Measurements from ENCODE around the gene STUM. TPM values are rescaled to one million over a fixed set of nuclear protein-coding genes. Genes with fewer than 3 reads are reported as not detected.

Gene STUM
- total and polyA plus RNA-seq, 8 donors: 0.15 to 2.1 (median 1.4) TPM

DNA sequence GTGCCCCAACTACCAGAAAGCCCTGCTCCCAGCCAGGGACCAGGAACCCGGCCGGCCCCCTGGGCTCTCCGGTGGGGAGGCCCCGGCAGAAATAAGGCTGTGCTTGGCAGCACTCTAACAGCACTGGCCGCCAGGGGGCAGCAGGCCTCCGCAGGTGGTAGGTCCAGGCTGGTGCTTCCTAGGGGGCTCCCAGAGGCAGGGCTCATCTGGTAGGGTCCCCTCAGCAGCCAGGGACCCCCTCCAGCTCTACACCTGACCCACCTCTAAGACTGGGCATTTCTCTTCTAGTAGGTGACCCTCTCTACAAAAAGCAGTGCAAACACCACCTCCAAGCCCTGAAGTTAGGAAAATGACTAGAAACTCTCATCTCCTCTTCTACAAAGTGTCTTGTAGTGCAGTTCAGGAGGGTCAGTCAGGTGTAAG is 85.6 kb downstream of the STUM start:
- peaks cover 0 to 11% of the 10 kb centered on the region in 2 donors for H3K4me1 ChIP-seq
- peak; percentile 90 to 91 for TF ChIP-seq CTCF (IDR thresholded peaks at IDR 0.05)
- ATAC-seq (peak; percentile 91), DNase-seq (peak; percentile 56 to 95 (median 76))
- intact Hi-C loops (cut with DNase I): loop anchor here (5.0 kb wide), 1 partner anchor 193 kb away; no protein-coding TSS in a partner anchor
- no peaks in the 10 kb centered on the region for H3K9me3 ChIP-seq
- no peaks in the 10 kb centered on the region for H3K27me3 ChIP-seq
- peak overlapping the region in 1 of 2 donors; percentile 18 for H3K27ac ChIP-seq
- H3K4me3 ChIP-seq: no peak overlapping the region
- H3K36me3 ChIP-seq: peaks cover 0 to 66% of the 10 kb centered on the region in 2 donors

GRCh38 chr1:226634611-226635246 is 86.2 kb downstream of the STUM start:
- Histone ChIP-seq H3K27ac (peak overlapping the region in 1 of 2 donors; percentile 18), H3K4me3 (no peak overlapping the region), H3K27me3 (no peaks in the 10 kb centered on the region), H3K4me1 (peaks cover 0 to 11% of the 10 kb centered on the region in 2 donors), H3K9me3 (no peaks in the 10 kb centered on the region), H3K36me3 (peaks cover 0 to 71% of the 10 kb centered on the region in 2 donors)
- intact Hi-C loops (cut with DNase I): loop anchor here (5.0 kb wide), 1 partner anchor 193 kb away; no protein-coding TSS in a partner anchor
- ATAC-seq: no peak
- TF ChIP-seq CTCF (IDR thresholded peaks at IDR 0.05): no peak
- peak in 2 of 4 donors; percentile 31 to 69 for DNase-seq

GRCh38 chr1:226635456-226635941 is 86.9 kb downstream of the STUM start:
- Histone ChIP-seq H3K27ac (peak overlapping the region in 1 of 2 donors; percentile 9), H3K27me3 (no peaks in the 10 kb centered on the region), H3K4me1 (peaks cover 0 to 11% of the 10 kb centered on the region in 2 donors), H3K36me3 (peaks cover 0 to 79% of the 10 kb centered on the region in 2 donors), H3K4me3 (no peak overlapping the region), H3K9me3 (no peaks in the 10 kb centered on the region)
- TF ChIP-seq CTCF (IDR thresholded peaks at IDR 0.05): no peak
- no peak for ATAC-seq
- intact Hi-C loops (cut with DNase I): no loop called here
- DNase-seq: peak in 1 of 4 donors; percentile 18

GRCh38 chr1:226636847-226637096 is 88.2 kb downstream of the STUM start:
- ATAC-seq (no peak), DNase-seq (no peak)
- Histone ChIP-seq H3K4me3 (no peak overlapping the region), H3K36me3 (peaks cover 0 to 87% of the 10 kb centered on the region in 2 donors), H3K27ac (no peak overlapping the region), H3K9me3 (no peaks in the 10 kb centered on the region), H3K27me3 (no peaks in the 10 kb centered on the region), H3K4me1 (peaks cover 0 to 11% of the 10 kb centered on the region in 2 donors)
- TF ChIP-seq CTCF (IDR thresholded peaks at IDR 0.05): no peak
- intact Hi-C loops (cut with DNase I): no loop called here

GRCh38 chr1:226637147-226637935 is 88.8 kb downstream of the STUM start:
- intact Hi-C loops (cut with DNase I): no loop called here

More at GRCh38 chr1:226637147-226637935, 88.8 kb downstream of the STUM start:
- Histone ChIP-seq H3K27ac (no peak overlapping the region), H3K4me3 (no peak overlapping the region), H3K36me3 (peaks cover 0 to 87% of the 10 kb centered on the region in 2 donors), H3K9me3 (no peaks in the 10 kb centered on the region), H3K4me1 (peaks cover 0 to 11% of the 10 kb centered on the region in 2 donors), H3K27me3 (no peaks in the 10 kb centered on the region)
- DNase-seq (peak in 2 of 4 donors; percentile 33 to 68), ATAC-seq (no peak)
- peak in 1 of 2 donors; percentile 32 for TF ChIP-seq CTCF (IDR thresholded peaks at IDR 0.05)

Data from left lung (tissue), 10 donors.